Breast epithelium (tissue), 3 donors: ENCODE measurements around the gene SPTBN2.

Experiments used
- CTCF ChIP-seq, 3 donors: fragments of 450-650 bp; IDR thresholded peaks; one replicate each; pipeline ENCODE4 v1.5.1; 2016 to 2017; ENCODE audit warnings: antibody characterized with exemption in 3 of 3, mild to moderate bottlenecking in 3 of 3, moderate library complexity in 3 of 3
- POLR2A ChIP-seq: fragments of 450-650 bp; IDR thresholded peaks from one replicate; pipeline ENCODE4 v1.6.1; 2016; ENCODE audit warnings: antibody characterized with exemption, mild to moderate bottlenecking, moderate library complexity
- POLR2AphosphoS5 ChIP-seq, 3 donors: sonication (generic); formaldehyde crosslinking; IDR thresholded peaks; one replicate each; pipeline ENCODE4 v1.6.1; 2017; ENCODE audit warnings: antibody characterized with exemption in 3 of 3

- no peak for TF ChIP-seq CTCF (IDR thresholded peaks at IDR 0.05)
- no peak for TF ChIP-seq POLR2AphosphoS5 (IDR thresholded peaks at IDR 0.05)
- TF ChIP-seq POLR2A, result no peak
These were observed 16.6 kb upstream of the SPTBN2 start for GRCh38 chr11:66745356-66746235.
